HL-60 (cell line): ENCODE data around the gene TCAP.
"Not testable (repeated sequence)": the region's sequence is repeated elsewhere in the genome, so short reads cannot be mapped to it uniquely, and the experiment has no call there.

Experiments used
- DNase-seq, 2 experiments: peaks; one replicate each; pipeline ENCODE4 v3.0.0-alpha.2; 2010 to 2020; ENCODE audit warnings: low read depth in 1 of 2, low spot score in 1 of 2
- H3K27ac ChIP-seq: fragments of 250-450 bp; sonication (Bioruptor Pico); replicated peaks from 2 replicates; pipeline ENCODE4 v1.5.1; 2020; ENCODE audit warnings: mild to moderate bottlenecking, moderate library complexity
- H3K27me3 ChIP-seq: fragments of 250-450 bp; sonication (Bioruptor Pico); 2 replicates; pipeline ENCODE4 v1.5.1; 2021; ENCODE audit warnings: mild to moderate bottlenecking, moderate library complexity; ENCODE audit not compliant: insufficient read depth, poor library complexity, severe bottlenecking
- H3K4me3 ChIP-seq: replicated peaks from 2 replicates; pipeline ENCODE4 v1.5.1; 2011; ENCODE audit warnings: mild to moderate bottlenecking, control low read depth, low read length; ENCODE audit not compliant: insufficient read depth
- GABPA ChIP-seq: IDR thresholded peaks from 2 replicates; pipeline ENCODE4 v1.6.1; 2012; ENCODE audit warnings: low read depth
- POLR2AphosphoS5 ChIP-seq: IDR thresholded peaks from 2 replicates; pipeline ENCODE4 v1.6.1; 2012; ENCODE audit warnings: low read depth
- SPI1 ChIP-seq: IDR thresholded peaks from 2 replicates; pipeline ENCODE4 v1.6.1; 2012; ENCODE audit warnings: low read depth, mild to moderate bottlenecking, borderline replicate concordance
- TF ChIP-seq, protein P1 (sequence below): IDR thresholded peaks from one replicate; pipeline ENCODE4 v1.5.1; 2011; ENCODE audit warnings: low read length, control low read depth, inconsistent platforms; ENCODE audit not compliant: insufficient read depth
- TF ChIP-seq, protein P2 (sequence below): IDR thresholded peaks from 2 replicates; pipeline ENCODE4 v1.6.1; 2012; ENCODE audit warnings: low read depth; ENCODE audit not compliant: insufficient replicate concordance

TCAP gene

DNA sequence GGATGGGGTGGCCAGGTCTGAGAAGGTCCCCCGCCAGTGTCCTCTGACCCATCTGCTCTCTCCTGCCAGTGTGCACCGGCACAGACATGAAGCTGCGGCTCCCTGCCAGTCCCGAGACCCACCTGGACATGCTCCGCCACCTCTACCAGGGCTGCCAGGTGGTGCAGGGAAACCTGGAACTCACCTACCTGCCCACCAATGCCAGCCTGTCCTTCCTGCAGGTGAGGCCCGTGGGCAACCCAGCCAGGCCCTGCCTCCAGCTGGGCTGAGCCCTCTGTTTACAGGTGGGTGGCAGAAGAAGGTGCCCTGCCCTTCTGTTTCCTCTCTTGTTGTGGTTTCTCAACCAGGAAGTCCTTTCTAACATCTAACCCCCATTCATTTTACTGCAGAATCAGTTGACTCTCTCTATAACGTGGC is 41.8 kb downstream of the TCAP start:
- TF ChIP-seq, protein P1, sequence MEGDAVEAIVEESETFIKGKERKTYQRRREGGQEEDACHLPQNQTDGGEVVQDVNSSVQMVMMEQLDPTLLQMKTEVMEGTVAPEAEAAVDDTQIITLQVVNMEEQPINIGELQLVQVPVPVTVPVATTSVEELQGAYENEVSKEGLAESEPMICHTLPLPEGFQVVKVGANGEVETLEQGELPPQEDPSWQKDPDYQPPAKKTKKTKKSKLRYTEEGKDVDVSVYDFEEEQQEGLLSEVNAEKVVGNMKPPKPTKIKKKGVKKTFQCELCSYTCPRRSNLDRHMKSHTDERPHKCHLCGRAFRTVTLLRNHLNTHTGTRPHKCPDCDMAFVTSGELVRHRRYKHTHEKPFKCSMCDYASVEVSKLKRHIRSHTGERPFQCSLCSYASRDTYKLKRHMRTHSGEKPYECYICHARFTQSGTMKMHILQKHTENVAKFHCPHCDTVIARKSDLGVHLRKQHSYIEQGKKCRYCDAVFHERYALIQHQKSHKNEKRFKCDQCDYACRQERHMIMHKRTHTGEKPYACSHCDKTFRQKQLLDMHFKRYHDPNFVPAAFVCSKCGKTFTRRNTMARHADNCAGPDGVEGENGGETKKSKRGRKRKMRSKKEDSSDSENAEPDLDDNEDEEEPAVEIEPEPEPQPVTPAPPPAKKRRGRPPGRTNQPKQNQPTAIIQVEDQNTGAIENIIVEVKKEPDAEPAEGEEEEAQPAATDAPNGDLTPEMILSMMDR = no peak
- no peak for TF ChIP-seq GABPA
- no peak for TF ChIP-seq SPI1
- TF ChIP-seq, protein P2, sequence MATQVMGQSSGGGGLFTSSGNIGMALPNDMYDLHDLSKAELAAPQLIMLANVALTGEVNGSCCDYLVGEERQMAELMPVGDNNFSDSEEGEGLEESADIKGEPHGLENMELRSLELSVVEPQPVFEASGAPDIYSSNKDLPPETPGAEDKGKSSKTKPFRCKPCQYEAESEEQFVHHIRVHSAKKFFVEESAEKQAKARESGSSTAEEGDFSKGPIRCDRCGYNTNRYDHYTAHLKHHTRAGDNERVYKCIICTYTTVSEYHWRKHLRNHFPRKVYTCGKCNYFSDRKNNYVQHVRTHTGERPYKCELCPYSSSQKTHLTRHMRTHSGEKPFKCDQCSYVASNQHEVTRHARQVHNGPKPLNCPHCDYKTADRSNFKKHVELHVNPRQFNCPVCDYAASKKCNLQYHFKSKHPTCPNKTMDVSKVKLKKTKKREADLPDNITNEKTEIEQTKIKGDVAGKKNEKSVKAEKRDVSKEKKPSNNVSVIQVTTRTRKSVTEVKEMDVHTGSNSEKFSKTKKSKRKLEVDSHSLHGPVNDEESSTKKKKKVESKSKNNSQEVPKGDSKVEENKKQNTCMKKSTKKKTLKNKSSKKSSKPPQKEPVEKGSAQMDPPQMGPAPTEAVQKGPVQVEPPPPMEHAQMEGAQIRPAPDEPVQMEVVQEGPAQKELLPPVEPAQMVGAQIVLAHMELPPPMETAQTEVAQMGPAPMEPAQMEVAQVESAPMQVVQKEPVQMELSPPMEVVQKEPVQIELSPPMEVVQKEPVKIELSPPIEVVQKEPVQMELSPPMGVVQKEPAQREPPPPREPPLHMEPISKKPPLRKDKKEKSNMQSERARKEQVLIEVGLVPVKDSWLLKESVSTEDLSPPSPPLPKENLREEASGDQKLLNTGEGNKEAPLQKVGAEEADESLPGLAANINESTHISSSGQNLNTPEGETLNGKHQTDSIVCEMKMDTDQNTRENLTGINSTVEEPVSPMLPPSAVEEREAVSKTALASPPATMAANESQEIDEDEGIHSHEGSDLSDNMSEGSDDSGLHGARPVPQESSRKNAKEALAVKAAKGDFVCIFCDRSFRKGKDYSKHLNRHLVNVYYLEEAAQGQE = no peak
- TF ChIP-seq POLR2AphosphoS5 = no peak
- Histone ChIP-seq H3K4me3 (no peak overlapping the region), H3K27ac (no peak overlapping the region), H3K27me3 (peaks cover 6% of the 10 kb centered on the region)
- no peak for DNase-seq

DNA sequence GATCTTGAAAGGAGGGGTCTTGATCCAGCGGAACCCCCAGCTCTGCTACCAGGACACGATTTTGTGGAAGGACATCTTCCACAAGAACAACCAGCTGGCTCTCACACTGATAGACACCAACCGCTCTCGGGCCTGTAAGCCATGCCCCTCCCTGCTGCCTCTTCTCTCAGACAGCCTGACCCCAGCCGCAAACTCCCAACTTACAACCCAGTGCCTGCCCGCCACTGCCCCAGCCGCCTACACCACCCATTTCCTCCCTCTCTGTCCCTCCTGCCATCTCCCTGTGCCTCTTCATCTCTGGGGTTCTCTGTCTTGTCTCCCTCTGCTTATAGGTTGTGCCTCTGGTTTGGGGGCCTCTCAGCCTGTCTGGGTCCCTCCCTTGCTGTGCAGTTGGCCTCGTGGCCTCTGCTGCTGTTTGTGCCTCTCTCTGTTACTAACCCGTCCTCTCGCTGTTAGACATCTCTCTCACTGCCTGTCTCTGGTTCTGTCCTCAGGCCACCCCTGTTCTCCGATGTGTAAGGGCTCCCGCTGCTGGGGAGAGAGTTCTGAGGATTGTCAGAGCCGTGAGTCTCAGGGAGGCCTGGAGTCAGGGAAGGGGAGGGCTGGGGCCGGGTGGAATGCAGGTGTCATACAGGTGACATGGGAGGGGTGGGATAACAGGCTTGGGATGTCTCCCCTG is 44.3 kb downstream of the TCAP start:
- TF ChIP-seq POLR2AphosphoS5 (no peak), GABPA (no peak), SPI1 (no peak)
- TF ChIP-seq, protein P1 = no peak
- TF ChIP-seq, protein P2 = no peak
- DNase-seq = no peak
- Histone ChIP-seq H3K27ac (no peak overlapping the region), H3K27me3 (no peaks in the 10 kb centered on the region), H3K4me3 (no peak overlapping the region)

DNA sequence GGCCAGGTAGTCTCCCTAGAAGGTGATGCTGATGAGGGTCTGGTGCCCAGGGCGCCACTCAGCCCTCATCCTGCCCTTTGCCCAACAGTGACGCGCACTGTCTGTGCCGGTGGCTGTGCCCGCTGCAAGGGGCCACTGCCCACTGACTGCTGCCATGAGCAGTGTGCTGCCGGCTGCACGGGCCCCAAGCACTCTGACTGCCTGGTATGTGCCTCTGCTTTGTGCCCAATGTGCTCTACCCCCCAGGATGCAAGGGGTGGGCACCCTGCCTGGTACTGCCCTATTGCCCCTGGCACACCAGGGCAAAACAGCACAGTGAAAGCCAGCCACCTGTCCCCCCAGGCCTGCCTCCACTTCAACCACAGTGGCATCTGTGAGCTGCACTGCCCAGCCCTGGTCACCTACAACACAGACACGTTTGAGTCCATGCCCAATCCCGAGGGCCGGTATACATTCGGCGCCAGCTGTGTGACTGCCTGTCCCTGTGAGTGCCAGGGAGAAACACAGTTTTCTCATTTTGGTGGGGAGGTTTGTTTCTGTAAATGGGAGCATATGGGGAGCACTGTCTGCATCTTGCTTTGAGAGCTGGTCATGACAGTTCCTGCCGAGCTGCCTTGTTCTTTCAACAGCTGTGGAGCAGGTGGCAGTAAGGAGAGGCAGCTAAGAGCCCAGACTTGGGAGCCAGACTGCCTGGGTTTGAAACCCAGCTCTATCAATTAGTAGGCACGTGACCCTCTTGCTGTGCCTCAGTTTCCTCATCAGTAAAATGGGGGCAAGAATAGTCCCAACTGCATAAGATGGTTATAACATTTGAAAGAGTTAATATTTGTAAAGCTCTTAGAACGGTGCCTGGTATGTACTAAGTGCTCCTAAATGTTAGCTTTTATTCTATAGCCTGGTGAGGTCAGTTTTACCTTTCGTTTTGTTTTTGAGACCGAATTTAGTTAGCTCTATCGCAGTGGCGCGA is 45.1 kb downstream of the TCAP start:
- Histone ChIP-seq H3K27ac (no peak overlapping the region), H3K4me3 (no peak overlapping the region), H3K27me3 (no peaks in the 10 kb centered on the region)
- TF ChIP-seq, protein P2 = no peak
- TF ChIP-seq SPI1 (no peak), POLR2AphosphoS5 (no peak), GABPA (no peak)
- TF ChIP-seq, protein P1 = no peak
- no peak for DNase-seq

DNA sequence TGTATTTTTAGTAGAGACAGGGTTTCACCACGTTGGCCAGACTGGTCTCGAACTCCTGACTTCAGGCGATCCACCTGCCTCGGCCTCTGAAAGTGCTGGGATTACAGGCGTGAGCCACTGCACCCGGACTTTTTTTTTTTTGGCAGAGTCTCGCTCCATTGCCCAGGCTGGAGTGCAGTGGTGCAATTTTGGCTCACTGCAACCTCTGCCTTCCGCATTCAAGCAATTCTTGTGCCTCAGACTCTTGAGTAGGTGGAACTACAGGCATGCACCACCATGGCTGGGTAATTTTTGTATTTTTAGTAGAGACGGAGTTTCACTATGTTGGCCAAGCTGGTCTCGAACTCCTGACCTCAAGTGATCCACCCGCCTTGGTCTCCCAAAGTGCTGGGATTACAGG is 45.9 kb downstream of the TCAP start:
- not testable (repeated sequence) for DNase-seq, H3K27ac ChIP-seq, H3K4me3 ChIP-seq, H3K27me3 ChIP-seq
